ENCODE data around the gene RUFY4.
"Not testable (repeated sequence)": the region's sequence is repeated elsewhere in the genome, so short reads cannot be mapped to it uniquely, and the experiment has no call there.

Gene RUFY4

DNA sequence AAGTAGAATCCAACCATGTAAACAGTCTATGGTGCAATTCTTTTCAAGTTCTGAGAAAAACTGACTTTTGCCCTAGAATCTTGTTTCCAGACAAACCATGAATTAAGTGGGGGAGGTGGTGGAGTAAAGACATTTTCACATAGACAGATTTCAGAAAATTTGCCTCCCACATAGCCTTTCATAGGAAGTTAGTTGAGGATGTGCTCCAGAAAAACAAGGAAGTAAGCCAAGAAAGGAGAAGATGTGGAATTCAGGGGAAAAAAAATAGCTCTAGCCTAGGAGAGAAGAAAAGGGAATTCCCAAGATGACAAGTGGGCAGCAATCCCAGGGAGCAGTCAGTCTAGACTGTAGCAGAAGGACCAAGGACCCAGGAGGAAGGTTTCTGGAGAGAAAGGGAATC is 17.4 kb downstream of the RUFY4 start:
- DNase-seq (ENCODE audit: low read depth in 2 of 2), result no peak

DNA sequence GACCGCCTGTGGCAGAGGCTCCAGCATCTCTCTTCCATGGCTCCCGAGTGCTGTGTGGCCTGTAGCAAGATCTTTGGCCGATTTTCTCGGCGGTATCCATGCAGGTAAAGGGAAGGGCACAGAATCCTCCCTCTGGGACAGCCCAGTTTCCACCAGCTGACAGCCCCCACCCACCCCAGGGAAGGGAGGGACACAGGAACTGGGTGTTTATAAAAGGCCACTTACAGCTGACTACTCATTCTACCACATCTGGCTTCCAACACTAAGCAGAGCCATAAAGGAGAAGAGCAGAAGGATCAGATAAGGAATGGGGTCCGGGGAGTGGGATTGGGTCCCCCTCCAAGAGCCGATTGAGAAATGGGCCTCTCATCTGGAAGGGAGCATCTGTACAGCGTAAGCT is 20.2 kb downstream of the RUFY4 start:
- no peak for DNase-seq (ENCODE audit: low read depth in 2 of 2)

DNA sequence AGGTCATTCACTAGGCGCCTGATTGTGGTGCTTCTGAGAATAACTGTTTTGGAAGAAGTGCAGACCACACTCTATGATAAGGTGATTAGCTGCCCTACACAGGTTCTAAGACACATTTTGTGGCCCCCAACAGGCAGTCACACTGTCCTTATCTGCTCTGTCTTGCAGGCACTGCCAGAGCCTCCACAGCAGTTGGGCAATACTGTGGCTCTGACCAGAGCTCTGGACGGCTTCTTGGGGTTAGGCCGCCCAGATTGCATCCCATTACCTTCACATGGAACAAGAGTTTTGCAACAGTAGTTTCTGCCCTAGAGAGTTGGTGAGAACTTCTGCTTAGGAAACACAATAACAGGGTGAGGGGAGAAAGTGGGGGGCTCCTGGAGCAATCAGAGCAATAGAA is 22.7 kb downstream of the RUFY4 start:
- no peak for DNase-seq (ENCODE audit: low read depth in 2 of 2)

DNA sequence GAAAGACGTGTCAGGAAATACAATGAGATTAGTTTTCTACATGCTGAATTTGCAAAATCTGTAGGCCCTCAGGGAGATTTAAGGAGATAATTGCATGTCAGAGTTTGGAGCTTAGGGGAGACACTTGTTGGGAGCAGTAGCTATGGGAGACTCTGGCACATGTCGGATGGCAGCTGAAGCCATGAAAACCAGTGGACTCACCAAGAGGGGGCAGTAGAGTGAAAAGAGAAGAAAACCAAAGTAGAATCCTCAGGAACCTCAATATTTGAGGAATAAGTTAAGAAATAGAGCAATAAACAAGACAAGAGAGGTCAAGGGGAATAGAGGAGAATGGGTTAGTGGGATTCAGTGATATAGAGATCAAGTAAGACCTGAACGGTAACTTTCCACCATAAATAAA is 24.8 kb downstream of the RUFY4 start:
- no peak for DNase-seq (ENCODE audit: low read depth in 2 of 2)

DNA sequence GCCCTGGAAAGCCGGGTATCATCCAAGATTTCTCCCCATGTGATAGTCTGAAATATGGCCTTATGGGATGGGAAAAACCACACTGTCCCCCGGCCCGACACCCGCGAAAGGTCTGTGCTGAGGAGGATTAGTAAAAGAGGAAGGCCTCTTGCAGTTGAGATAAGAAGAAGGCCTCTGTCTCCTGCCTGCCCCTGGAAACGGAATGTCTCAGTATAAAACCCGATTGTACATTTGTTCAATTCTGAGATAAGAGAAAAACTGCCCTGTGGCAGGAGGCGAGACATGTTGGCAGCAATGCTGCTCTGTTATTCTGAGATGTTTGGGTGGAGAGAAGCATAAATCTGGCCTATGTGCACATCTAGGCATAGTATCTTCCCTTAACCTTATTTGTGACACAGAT is 26.8 kb downstream of the RUFY4 start:
- no peak for DNase-seq (ENCODE audit: low read depth in 2 of 2)

DNA sequence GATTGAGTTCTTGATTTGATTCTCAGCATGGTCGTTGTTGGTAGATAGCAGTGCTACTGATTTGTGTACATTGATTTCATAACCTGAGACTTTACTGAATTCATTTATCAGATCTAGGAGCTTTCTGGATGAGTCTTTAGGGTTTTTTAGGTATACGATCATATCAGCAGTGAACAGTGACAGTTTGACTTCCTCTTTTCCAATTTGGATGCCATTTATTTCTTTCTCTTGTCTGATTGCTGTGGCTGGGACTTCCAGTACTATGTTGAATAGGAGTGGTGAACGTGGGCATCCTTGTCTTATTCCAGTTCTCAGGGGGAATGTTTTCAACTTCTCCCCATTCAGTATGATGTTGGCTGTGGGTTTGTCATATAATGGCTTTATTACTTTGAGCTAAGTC is 28.9 kb downstream of the RUFY4 start:
- DNase-seq (ENCODE audit: low read depth in 2 of 2), result no peak

DNA sequence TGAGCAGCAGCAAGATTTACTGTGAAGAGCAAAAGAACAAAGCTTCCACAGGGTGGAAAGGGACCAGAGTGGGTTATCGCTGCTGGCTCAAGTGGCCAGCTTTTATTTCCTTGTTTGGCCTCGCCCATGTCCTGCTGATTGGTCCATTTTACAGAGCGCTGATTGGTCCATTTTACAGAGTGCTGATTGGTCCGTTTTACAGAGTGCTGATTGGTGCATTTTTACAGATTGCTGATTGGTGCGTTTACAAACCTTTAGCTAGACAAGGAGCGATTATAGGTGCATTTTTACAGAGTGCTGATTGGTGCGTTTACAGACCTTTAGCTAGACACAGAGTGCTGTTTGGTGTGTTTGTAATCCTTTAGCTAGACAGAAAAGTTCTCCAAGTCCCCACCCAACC is 39.8 kb downstream of the RUFY4 start:
- not testable (repeated sequence) for DNase-seq (ENCODE audit: low read depth in 2 of 2)

DNA sequence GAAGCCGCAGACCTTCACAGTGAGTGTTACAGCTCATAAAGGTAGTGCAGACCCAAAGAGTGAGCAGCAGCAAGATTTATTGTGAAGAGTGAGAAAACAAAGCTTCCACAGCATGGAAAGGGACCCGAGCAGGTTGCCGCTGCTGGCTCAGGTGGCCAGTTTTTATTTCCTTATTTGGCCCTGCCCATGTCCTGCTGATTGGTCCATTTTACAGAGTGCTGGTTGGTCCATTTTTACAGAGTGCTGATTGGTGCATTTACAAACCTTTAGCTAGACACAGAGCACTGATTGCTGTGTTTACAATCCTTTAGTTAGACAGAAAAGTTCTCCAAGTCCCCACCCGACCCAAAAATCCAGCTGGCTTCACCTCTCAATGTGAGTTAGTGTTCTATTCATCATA is 52.7 kb downstream of the RUFY4 start:
- not testable (repeated sequence) for DNase-seq (ENCODE audit: low read depth in 2 of 2)

DNA sequence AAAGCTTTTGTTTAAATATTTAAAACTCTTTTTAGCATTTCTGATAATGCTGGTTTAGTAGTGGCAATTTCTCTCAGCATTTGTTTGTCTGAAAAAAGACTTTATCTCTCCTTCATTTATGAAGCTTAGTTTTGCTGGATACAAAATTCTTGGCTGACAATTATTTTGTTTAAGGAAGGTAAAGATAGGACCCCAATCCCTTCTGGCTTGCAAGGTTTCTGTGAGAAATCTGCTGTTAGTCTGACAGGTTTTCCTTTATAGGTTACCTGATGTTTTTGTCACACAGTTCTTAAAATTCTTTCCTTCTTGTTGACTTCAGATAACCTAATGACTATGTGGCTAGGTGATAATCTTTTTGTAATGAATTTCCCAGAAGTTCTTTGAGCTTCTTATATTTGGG is 53.2 kb downstream of the RUFY4 start:
- DNase-seq (ENCODE audit: low read depth in 2 of 2), result not testable (repeated sequence)

DNA sequence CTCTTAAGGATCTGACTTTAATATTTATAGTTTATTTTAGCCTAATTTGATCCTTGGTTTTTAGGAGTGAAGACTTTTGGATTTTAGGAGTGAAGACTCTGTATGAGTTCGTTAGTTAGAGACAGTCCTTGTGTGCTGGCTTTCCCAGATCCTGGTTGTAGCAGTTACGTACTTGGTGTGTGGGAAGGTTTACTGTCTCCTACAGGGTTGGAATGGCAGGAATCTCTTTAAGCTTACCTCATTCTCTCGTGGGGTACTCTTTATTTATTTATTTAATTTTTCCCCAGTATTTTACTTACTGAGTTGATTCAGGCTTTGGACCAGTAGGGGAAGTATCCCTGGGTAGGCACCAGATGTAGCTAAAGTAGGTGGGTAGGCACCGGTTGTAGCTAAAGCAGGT is 54.9 kb downstream of the RUFY4 start:
- DNase-seq (ENCODE audit: low read depth in 2 of 2), result no peak

DNA sequence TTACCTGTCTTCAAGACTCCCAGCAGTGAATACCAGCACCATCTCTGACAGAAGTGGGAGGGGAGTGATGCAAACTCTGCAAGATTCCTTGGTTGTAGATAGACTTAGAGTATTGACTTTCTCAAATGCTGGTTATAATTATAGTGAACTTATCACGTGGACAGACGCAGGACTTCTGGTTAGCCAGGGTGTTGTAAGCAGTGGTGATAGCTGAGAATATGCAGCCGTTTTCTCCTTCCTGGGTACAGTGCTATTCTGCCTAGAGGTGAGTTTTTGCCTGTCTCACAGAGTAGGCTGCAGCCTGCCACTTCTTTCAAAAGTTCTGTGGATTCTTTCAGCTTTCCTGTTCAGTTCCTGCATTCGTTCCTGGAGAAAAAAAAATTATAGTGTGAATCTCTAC is 56.0 kb downstream of the RUFY4 start:
- no peak for DNase-seq (ENCODE audit: low read depth in 2 of 2)

DNA sequence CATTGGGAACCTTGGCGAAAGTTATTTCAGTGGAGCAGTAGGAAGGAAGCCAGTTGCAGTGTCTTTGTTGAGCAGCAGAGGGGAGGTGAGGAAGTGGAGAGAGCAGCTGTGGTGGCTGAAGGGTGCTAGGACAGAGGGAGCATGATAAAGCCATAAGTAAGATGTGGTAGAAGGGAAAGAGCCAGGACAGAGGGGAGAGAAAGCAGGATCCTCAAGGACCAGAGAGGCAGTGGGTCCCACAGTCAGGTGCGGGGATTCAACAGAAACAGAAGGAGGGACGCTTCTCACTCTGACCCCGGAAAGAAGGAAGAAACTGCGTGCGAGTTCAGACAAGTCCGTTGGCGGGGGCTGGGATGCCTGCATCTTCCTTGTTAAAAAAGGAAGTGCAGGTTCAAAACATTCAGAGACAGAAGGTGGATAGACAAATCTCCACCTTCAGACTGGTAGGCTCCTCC is 56.6 kb downstream of the RUFY4 start, which contains the start of gene CXCR2:
TSS of gene CXCR2 (plus strand) at position 403 of the 455 bp plus-strand sequence. CDS start 8,774 bp downstream, outside the sequence.
- no peak for DNase-seq (ENCODE audit: low read depth in 2 of 2)

DNA sequence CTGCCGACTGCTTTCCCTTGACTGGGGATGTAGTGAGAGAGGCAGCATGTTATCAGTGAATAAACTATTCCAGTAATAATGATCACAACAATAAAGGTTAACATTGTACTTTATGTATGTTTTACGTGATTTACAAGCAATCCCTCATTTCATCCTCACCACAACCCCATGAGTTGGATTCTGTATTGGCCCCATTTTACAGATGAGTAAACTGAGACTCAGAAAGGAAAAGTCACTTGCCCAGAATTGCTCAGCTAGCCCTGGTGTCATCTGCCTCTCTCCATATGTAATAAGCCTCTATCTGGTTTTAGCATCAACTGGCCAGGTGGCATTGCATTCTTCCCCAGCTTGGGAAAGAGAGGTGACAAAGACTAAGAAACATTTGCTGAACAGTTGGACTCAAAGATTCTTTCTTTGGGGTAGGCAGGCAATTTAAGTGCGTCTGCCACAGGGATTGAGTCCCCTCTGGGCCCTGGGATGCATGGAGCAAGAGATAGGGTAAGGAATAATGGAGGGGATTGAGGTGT is 58.9 kb downstream of the RUFY4 start:
- no peak for DNase-seq (ENCODE audit: low read depth in 2 of 2)

DNA sequence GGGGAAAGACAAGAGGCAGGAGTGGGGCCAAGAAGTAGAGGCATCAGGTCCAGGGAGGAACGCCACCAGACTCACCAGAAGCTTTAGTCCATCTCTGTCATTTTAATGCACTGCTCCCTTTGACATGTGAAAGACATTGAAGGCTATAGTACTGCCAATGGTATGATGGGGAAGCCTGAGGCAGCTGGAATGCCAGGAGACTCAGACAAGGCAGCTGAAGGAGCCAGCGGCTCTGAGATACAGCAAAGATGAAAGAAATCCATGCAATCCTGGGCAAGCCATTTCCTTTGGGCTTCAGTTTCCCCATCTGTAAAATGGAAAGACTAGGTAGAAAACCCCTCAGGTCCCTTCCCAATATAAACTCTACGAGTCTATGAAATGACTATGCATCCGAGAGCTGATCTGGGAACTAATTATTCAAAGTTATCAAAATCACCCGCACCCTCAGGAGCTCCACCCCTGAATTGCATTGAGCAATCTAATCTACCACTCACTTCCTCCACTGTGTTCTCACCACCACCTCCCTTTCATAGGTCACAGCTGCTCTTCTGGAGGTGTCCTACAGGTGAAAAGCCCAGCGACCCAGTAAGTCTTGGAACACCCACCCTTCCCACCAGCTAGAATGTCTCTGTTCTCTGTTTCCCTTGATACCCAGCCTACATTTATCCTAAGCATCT is 59.9 kb downstream of the RUFY4 start:
- DNase-seq (ENCODE audit: low read depth in 2 of 2), result no peak

DNA sequence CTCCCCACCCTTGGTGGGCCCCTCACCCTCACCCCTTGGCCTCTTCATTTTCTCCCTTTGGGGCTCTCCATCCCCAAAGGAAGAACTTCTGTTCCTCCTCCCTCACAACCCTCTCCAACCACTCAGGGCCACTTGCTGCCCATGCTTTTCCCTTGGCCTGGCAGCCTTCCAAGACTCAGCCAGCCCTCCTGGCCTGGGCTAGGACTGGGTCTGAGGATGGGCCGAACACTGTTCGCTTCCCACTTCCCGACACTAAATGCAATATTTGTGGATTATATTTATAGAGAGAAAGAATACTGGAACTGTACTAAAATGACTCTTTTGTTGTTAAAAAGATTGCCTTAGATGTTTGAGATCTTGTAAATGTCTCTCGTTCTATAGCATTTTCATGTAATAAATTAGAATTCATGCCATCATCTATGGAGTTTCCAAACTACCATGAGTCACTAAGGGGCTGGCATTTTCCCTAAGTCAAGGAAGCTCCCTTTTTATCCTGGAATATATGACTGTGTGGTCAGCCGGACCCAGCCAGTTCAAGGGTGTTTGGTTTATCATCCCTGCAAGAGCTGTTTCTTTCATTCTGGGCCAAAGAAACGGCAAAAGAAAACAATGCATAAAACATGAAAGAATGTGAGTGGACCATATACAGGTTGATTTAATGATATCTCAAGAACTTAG is 60.5 kb downstream of the RUFY4 start:
- no peak for DNase-seq (ENCODE audit: low read depth in 2 of 2)

DNA sequence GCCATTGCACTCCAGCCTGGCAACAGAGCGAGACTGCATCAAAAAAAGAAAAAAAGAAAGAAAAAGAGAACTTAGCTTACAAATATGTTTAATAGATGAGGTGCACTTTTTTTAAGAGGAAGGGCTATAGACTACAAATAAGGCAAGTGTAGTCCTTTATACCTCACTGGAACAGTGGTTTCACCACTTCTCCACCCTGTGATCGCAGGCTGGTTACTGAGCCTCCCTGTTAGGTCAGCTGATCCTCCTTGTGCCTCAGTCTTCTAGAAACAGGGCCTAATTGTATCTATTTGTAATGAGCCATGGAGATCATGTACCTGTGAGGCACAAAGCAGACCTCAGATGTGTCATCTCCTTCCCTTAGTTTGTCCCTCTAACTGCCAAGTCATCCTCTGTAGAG is 61.3 kb downstream of the RUFY4 start:
- DNase-seq (ENCODE audit: low read depth in 2 of 2), result no peak

DNA sequence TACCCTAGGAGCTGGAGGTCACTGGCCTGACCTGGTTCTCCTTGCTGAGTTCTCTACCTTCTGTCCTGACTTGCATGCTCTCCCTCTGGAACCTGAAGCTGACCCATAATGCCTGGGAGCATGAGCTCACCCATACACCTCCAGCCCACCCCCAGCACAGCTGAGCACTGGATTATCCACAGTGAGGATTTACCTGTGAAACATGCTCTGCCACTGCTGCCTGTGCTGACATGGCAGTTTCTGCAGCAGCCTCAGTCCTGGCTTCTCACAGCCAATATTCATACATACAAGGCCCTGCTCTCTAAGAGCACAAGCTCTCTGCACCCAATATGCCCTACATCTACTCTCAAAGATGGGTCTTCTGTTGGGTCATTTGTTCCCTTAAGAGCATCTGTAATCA is 61.8 kb downstream of the RUFY4 start:
- no peak for DNase-seq (ENCODE audit: low read depth in 2 of 2)

DNA sequence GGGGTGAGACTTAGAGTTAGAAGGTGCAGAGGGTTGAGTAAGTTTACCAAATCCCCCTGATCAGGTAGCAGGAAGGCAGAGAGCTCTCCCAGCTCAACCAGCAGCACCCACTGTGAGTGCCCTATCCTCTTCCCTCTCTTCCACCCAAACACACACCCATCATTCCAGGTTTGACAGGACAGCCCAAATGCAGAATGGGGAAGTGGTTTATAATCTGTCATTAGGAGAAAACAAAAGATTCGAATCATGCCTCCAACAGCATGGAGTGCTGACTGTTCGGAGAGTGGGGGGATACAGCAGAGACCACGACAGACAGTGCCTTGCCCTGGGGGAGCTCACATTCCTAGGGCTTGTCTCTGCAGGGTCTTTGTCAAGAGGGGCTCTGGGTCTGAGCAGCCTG is 68.5 kb downstream of the RUFY4 start:
- no peak for DNase-seq (ENCODE audit: low read depth in 2 of 2)

DNA sequence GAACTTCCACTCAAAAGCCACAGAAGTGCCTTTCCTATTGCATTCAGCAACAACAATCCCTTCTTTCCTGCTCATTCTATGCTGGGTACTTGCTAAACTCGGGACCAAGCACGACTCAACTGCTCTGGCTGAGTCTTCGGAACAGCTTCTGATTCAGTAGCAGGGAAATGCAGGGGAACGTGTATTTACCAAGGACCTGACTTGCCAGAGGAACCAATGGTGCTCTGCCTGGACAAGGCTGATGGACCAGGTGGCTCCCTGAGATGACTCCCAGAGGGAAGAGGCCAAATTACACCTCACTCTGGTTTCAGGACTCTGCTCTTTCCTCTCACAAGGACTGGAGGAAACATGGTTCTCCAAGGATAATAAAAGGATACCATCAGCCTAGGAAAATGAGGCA is 69.0 kb downstream of the RUFY4 start:
- no peak for DNase-seq (ENCODE audit: low read depth in 2 of 2)
